ENCODE results near the gene APRT.

The APRT gene

GRCh38 chr16:88809068-88809675 lies 2.6 kb downstream of the APRT start:
- Histone ChIP-seq H3K27me3 (ENCODE audit: control insufficient read depth in 2 of 2, insufficient read depth in 2 of 2, low read length in 2 of 2) (no peaks in the 10 kb centered on the region), H3K9ac (ENCODE audit: low read depth in 1 of 2, low read length in 2 of 2) (no peak overlapping the region), H3K4me1 (ENCODE audit: control insufficient read depth in 2 of 2, insufficient read depth in 2 of 2, low read length in 2 of 2) (peaks cover 24 to 34% of the 10 kb centered on the region in 2 donors), H3K4me3 (ENCODE audit: low read length in 2 of 2) (no peak overlapping the region), H3K27ac (ENCODE audit: low read depth in 2 of 2, low read length in 2 of 2) (no peak overlapping the region), H3K36me3 (ENCODE audit: control insufficient read depth in 2 of 2, insufficient read depth in 2 of 2, low read length in 2 of 2) (peaks cover 8 to 12% of the 10 kb centered on the region in 2 donors), H3K9me3 (ENCODE audit: control insufficient read depth in 2 of 2, low read length in 2 of 2) (no peaks in the 10 kb centered on the region)

DNA sequence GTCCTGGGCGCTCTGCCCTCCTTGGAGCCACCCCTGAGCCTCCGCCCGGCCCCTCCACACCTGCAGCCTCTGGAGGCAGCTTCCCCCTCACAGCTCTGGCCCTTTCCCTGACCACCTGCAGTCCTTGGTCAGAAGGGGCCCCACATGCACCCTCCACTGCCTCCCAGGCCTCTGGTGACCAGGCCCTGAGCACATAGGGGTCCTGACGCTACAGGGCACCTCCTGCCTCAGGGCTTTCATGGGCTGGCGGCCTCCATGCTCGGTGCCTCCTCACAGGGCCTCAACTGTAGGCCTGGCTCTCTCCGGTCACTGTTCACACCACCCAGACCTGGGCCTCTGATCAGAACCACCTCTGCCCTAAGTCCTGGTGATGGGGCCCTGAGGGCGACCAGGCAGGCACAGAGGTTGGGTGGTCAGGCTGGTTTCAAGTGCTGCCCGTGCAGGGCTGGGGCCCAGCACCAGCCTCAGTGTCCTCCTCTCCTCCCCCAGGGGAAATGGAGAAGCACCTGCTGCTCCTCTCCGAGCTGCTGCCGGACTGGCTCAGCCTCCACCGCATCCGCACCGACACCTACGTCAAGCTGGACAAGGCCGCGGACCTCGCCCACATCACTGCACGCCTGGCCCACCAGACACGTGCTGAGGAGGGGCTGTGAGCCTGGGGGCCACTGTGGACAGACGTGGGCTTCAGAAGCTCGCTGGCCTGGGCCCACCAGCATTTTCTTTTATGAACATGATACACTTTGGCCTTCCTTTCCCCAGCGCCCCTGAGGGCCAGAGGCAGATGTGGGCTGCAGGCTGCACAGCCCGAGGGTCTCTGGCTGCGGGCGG lies 3.9 kb downstream of the APRT start:
- Histone ChIP-seq H3K27ac (ENCODE audit: low read depth in 2 of 2, low read length in 2 of 2) (no peak overlapping the region), H3K27me3 (ENCODE audit: control insufficient read depth in 2 of 2, insufficient read depth in 2 of 2, low read length in 2 of 2) (no peaks in the 10 kb centered on the region), H3K4me3 (ENCODE audit: low read length in 2 of 2) (no peak overlapping the region), H3K4me1 (ENCODE audit: control insufficient read depth in 2 of 2, insufficient read depth in 2 of 2, low read length in 2 of 2) (peaks cover 22 to 32% of the 10 kb centered on the region in 2 donors), H3K9me3 (ENCODE audit: control insufficient read depth in 2 of 2, low read length in 2 of 2) (no peaks in the 10 kb centered on the region), H3K36me3 (ENCODE audit: control insufficient read depth in 2 of 2, insufficient read depth in 2 of 2, low read length in 2 of 2) (peaks cover 8 to 12% of the 10 kb centered on the region in 2 donors), H3K9ac (ENCODE audit: low read depth in 1 of 2, low read length in 2 of 2) (no peak overlapping the region)

DNA sequence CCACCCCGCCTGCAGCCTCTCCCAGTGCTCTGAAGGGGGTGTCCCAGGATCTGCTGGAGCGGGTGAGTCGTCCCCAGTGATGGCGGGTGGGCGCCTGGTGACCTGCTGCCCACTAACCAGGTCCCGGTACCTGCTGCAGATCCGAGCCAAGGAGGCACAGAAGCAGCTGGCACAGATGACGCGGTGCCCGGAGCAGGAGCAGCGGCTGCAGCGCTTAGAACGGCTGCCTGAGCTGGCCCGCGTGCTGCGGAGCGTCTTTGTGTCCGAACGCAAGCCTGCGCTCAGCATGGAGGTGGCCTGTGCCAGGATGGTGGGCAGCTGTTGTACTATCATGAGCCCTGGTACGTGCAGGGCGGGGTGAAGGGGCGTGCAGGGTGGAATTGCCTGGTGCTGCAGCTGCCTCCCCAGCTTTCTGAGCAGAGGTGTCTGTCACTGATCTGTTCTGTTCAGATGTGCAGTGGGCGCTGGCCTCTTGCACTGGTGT lies 4.5 kb downstream of the APRT start:
- no peak overlapping the region for H3K4me3 ChIP-seq (ENCODE audit: low read length in 2 of 2)
- H3K4me1 ChIP-seq (ENCODE audit: control insufficient read depth in 2 of 2, insufficient read depth in 2 of 2, low read length in 2 of 2), result peaks cover 16 to 27% of the 10 kb centered on the region in 2 donors

GRCh38 chr16:88806491-88807111 lies 5.1 kb downstream of the APRT start:
- H3K9ac ChIP-seq (ENCODE audit: low read depth in 1 of 2, low read length in 2 of 2), result no peak overlapping the region
- no peak overlapping the region for H3K4me3 ChIP-seq (ENCODE audit: low read length in 2 of 2)
- peaks cover 8 to 12% of the 10 kb centered on the region in 2 donors for H3K36me3 ChIP-seq (ENCODE audit: control insufficient read depth in 2 of 2, insufficient read depth in 2 of 2, low read length in 2 of 2)
- no peaks in the 10 kb centered on the region for H3K27me3 ChIP-seq (ENCODE audit: control insufficient read depth in 2 of 2, insufficient read depth in 2 of 2, low read length in 2 of 2)
- no peaks in the 10 kb centered on the region for H3K9me3 ChIP-seq (ENCODE audit: control insufficient read depth in 2 of 2, low read length in 2 of 2)
- peaks cover 14 to 24% of the 10 kb centered on the region in 2 donors for H3K4me1 ChIP-seq (ENCODE audit: control insufficient read depth in 2 of 2, insufficient read depth in 2 of 2, low read length in 2 of 2)
- no peak overlapping the region for H3K27ac ChIP-seq (ENCODE audit: low read depth in 2 of 2, low read length in 2 of 2)

More for the DNA sequence above, 4.5 kb downstream of the APRT start:
- peaks cover 8 to 12% of the 10 kb centered on the region in 2 donors for H3K36me3 ChIP-seq (ENCODE audit: control insufficient read depth in 2 of 2, insufficient read depth in 2 of 2, low read length in 2 of 2)
- H3K27ac ChIP-seq (ENCODE audit: low read depth in 2 of 2, low read length in 2 of 2), result no peak overlapping the region
- no peak overlapping the region for H3K9ac ChIP-seq (ENCODE audit: low read depth in 1 of 2, low read length in 2 of 2)
- H3K27me3 ChIP-seq (ENCODE audit: control insufficient read depth in 2 of 2, insufficient read depth in 2 of 2, low read length in 2 of 2), result no peaks in the 10 kb centered on the region
- H3K9me3 ChIP-seq (ENCODE audit: control insufficient read depth in 2 of 2, low read length in 2 of 2), result no peaks in the 10 kb centered on the region

GRCh38 chr16:88805887-88806393 lies 5.8 kb downstream of the APRT start:
- Histone ChIP-seq H3K36me3 (ENCODE audit: control insufficient read depth in 2 of 2, insufficient read depth in 2 of 2, low read length in 2 of 2) (peaks cover 8 to 12% of the 10 kb centered on the region in 2 donors), H3K4me3 (ENCODE audit: low read length in 2 of 2) (no peak overlapping the region), H3K9me3 (ENCODE audit: control insufficient read depth in 2 of 2, low read length in 2 of 2) (no peaks in the 10 kb centered on the region), H3K27me3 (ENCODE audit: control insufficient read depth in 2 of 2, insufficient read depth in 2 of 2, low read length in 2 of 2) (no peaks in the 10 kb centered on the region), H3K9ac (ENCODE audit: low read depth in 1 of 2, low read length in 2 of 2) (no peak overlapping the region), H3K27ac (ENCODE audit: low read depth in 2 of 2, low read length in 2 of 2) (no peak overlapping the region), H3K4me1 (ENCODE audit: control insufficient read depth in 2 of 2, insufficient read depth in 2 of 2, low read length in 2 of 2) (peaks cover 13 to 21% of the 10 kb centered on the region in 2 donors)

GRCh38 chr16:88805340-88805715 lies 6.4 kb downstream of the APRT start:
- no peak overlapping the region for H3K4me3 ChIP-seq (ENCODE audit: low read length in 2 of 2)

GRCh38 chr16:88804552-88805339 lies 7.0 kb downstream of the APRT start:
- Histone ChIP-seq H3K4me1 (ENCODE audit: control insufficient read depth in 2 of 2, insufficient read depth in 2 of 2, low read length in 2 of 2) (peaks cover 1 to 9% of the 10 kb centered on the region in 2 donors), H3K9me3 (ENCODE audit: control insufficient read depth in 2 of 2, low read length in 2 of 2) (no peaks in the 10 kb centered on the region), H3K27me3 (ENCODE audit: control insufficient read depth in 2 of 2, insufficient read depth in 2 of 2, low read length in 2 of 2) (no peaks in the 10 kb centered on the region), H3K36me3 (ENCODE audit: control insufficient read depth in 2 of 2, insufficient read depth in 2 of 2, low read length in 2 of 2) (peaks cover 8 to 11% of the 10 kb centered on the region in 2 donors), H3K4me3 (ENCODE audit: low read length in 2 of 2) (peak overlapping the region; percentile 48 to 63), H3K9ac (ENCODE audit: low read depth in 1 of 2, low read length in 2 of 2) (peak overlapping the region in 1 of 2 donors; percentile 12), H3K27ac (ENCODE audit: low read depth in 2 of 2, low read length in 2 of 2) (no peak overlapping the region)

More at GRCh38 chr16:88805340-88805715, 6.4 kb downstream of the APRT start:
- Histone ChIP-seq H3K9me3 (ENCODE audit: control insufficient read depth in 2 of 2, low read length in 2 of 2) (no peaks in the 10 kb centered on the region), H3K36me3 (ENCODE audit: control insufficient read depth in 2 of 2, insufficient read depth in 2 of 2, low read length in 2 of 2) (peaks cover 8 to 12% of the 10 kb centered on the region in 2 donors), H3K27ac (ENCODE audit: low read depth in 2 of 2, low read length in 2 of 2) (no peak overlapping the region), H3K27me3 (ENCODE audit: control insufficient read depth in 2 of 2, insufficient read depth in 2 of 2, low read length in 2 of 2) (no peaks in the 10 kb centered on the region), H3K9ac (ENCODE audit: low read depth in 1 of 2, low read length in 2 of 2) (no peak overlapping the region), H3K4me1 (ENCODE audit: control insufficient read depth in 2 of 2, insufficient read depth in 2 of 2, low read length in 2 of 2) (peaks cover 6 to 15% of the 10 kb centered on the region in 2 donors)

GRCh38 chr16:88804173-88804551 lies 7.6 kb downstream of the APRT start:
- Histone ChIP-seq H3K27me3 (ENCODE audit: control insufficient read depth in 2 of 2, insufficient read depth in 2 of 2, low read length in 2 of 2) (no peaks in the 10 kb centered on the region), H3K36me3 (ENCODE audit: control insufficient read depth in 2 of 2, insufficient read depth in 2 of 2, low read length in 2 of 2) (peaks cover 3 to 5% of the 10 kb centered on the region in 2 donors), H3K27ac (ENCODE audit: low read depth in 2 of 2, low read length in 2 of 2) (no peak overlapping the region), H3K4me3 (ENCODE audit: low read length in 2 of 2) (peak overlapping the region; percentile 48 to 63), H3K4me1 (ENCODE audit: control insufficient read depth in 2 of 2, insufficient read depth in 2 of 2, low read length in 2 of 2) (peaks cover 0 to 8% of the 10 kb centered on the region in 2 donors), H3K9me3 (ENCODE audit: control insufficient read depth in 2 of 2, low read length in 2 of 2) (no peaks in the 10 kb centered on the region), H3K9ac (ENCODE audit: low read depth in 1 of 2, low read length in 2 of 2) (peak overlapping the region in 1 of 2 donors; percentile 12)

- peak within 1 kb of the TSS; percentile 63 to 74 for H3K4me3 ChIP-seq (ENCODE audit: low read length in 2 of 2)
- H3K4me1 ChIP-seq (ENCODE audit: control insufficient read depth in 2 of 2, insufficient read depth in 2 of 2, low read length in 2 of 2), result peaks cover 0 to 8% of the 10 kb centered on the region in 2 donors
- peak within 1 kb of the TSS; percentile 52 to 55 for H3K9ac ChIP-seq (ENCODE audit: low read depth in 1 of 2, low read length in 2 of 2)
- peaks cover 0 to 1% of the 10 kb centered on the region in 2 donors for H3K36me3 ChIP-seq (ENCODE audit: control insufficient read depth in 2 of 2, insufficient read depth in 2 of 2, low read length in 2 of 2)
- H3K27me3 ChIP-seq (ENCODE audit: control insufficient read depth in 2 of 2, insufficient read depth in 2 of 2, low read length in 2 of 2), result no peaks in the 10 kb centered on the region
- peak within 1 kb of the TSS in 1 of 2 donors; percentile 61 for H3K27ac ChIP-seq (ENCODE audit: low read depth in 2 of 2, low read length in 2 of 2)
- H3K9me3 ChIP-seq (ENCODE audit: control insufficient read depth in 2 of 2, low read length in 2 of 2), result no peaks in the 10 kb centered on the region
These were observed 8.3 kb downstream of the APRT start, which contains the start of gene CDT1 for GRCh38 chr16:88803264-88803987. Gene CDT1, plus strand, starts transcription at chr16:88803789. Its CDS starts 43 bp downstream, at chr16:88803832.

Data from mucosa of rectum (tissue), 2 donors.